IMR-90 (cell line): Measurements from ENCODE around the gene CAMSAP3. TPM values are rescaled to one million over a fixed set of nuclear protein-coding genes. Genes with fewer than 3 reads are reported as not detected.

ENCODE experiments used
- ATAC-seq: fragments of 200-7000 bp; cut with Tn5 transposase; 2 replicates; pipeline ENCODE4 v1.9.1; 2020; ENCODE audit warnings: low read depth, mild to moderate bottlenecking, moderate library complexity
- BruUV-seq: library from RNA; stranded (reverse); fragments of 400-500 nt; replicated peaks from 2 replicates; lab custom pipeline; 2021; lab: Mats Ljungman, UMichigan
- CTCF ChIA-PET: fragments of 300-600 bp; formaldehyde crosslinking; extraction: SDS; loops from one replicate; lab custom pipeline; 2021; ENCODE audit warnings: antibody characterized with exemption; lab: Yijun Ruan, JAX
- POLR2A ChIA-PET: fragments of 300-600 bp; sonication (Branson Sonifier 250); formaldehyde crosslinking; loops from one replicate; lab custom pipeline; 2022; ENCODE audit warnings: antibody characterized with exemption; ENCODE audit not compliant: unreplicated experiment; lab: Charles Lee
- DNase-seq: peaks from one replicate; pipeline ENCODE4 v3.0.0; 2013
- H2AFZ ChIP-seq: replicated peaks from 2 replicates; pipeline ENCODE3; 2013; ENCODE audit warnings: low read length, mild to moderate bottlenecking; ENCODE audit not compliant: poor library complexity
- H2AK5ac ChIP-seq: 2 replicates; pipeline ENCODE4 v1.6.1; 2013; ENCODE audit warnings: low read depth, low read length, inconsistent platforms
- H2AK9ac ChIP-seq: replicated peaks from 2 replicates; pipeline ENCODE3; 2013; ENCODE audit warnings: mild to moderate bottlenecking, low read depth, low read length, moderate library complexity; ENCODE audit not compliant: poor library complexity
- H2BK120ac ChIP-seq: 2 replicates; pipeline ENCODE4 v1.6.1; 2013; ENCODE audit warnings: low read depth, low read length, inconsistent platforms
- H2BK15ac ChIP-seq: 3 replicates; pipeline ENCODE4 v1.6.1; 2013; ENCODE audit warnings: low read depth, low read length, inconsistent platforms
- H2BK20ac ChIP-seq: 2 replicates; pipeline ENCODE4 v1.6.1; 2013; ENCODE audit warnings: low read depth, mild to moderate bottlenecking, inconsistent platforms, low read length, moderate library complexity
- H2BK5ac ChIP-seq: 2 replicates; pipeline ENCODE4 v1.6.1; 2013; ENCODE audit warnings: mild to moderate bottlenecking, low read depth, low read length, inconsistent platforms; ENCODE audit not compliant: poor library complexity, severe bottlenecking
- H3K14ac ChIP-seq: replicated peaks from 2 replicates; pipeline ENCODE4 v1.6.1; 2013; ENCODE audit warnings: low read depth, low read length, inconsistent platforms
- H3K18ac ChIP-seq: 2 replicates; pipeline ENCODE4 v1.6.1; 2013; ENCODE audit warnings: low read depth, low read length, control low read depth
- H3K23ac ChIP-seq: 2 replicates; pipeline ENCODE4 v1.6.1; 2013; ENCODE audit warnings: low read depth, low read length, inconsistent platforms
- H3K27ac ChIP-seq: 2 replicates; pipeline ENCODE4 v1.5.1; 2013; ENCODE audit warnings: mild to moderate bottlenecking, control low read depth, low read length; ENCODE audit not compliant: insufficient read depth
- H3K27me3 ChIP-seq: 2 replicates; pipeline ENCODE4 v1.6.1; 2013; ENCODE audit warnings: low read length; ENCODE audit not compliant: control insufficient read depth, insufficient read depth
- H3K36me3 ChIP-seq: 2 replicates; pipeline ENCODE4 v1.6.1; 2013; ENCODE audit warnings: low read length, mixed read lengths; ENCODE audit not compliant: control insufficient read depth, insufficient read depth
- H3K4ac ChIP-seq: 2 replicates; pipeline ENCODE4 v1.6.1; 2013; ENCODE audit warnings: low read depth, low read length, inconsistent platforms
- H3K4me1 ChIP-seq: 2 replicates; pipeline ENCODE4 v1.6.1; 2013; ENCODE audit warnings: low read length, mixed read lengths; ENCODE audit not compliant: control insufficient read depth, insufficient read depth
- H3K4me2 ChIP-seq: 2 replicates; pipeline ENCODE4 v1.6.1; 2013; ENCODE audit warnings: low read depth, mild to moderate bottlenecking, control low read depth, low read length, moderate library complexity
- H3K4me3 ChIP-seq: 2 replicates; pipeline ENCODE4 v1.5.1; 2013; ENCODE audit warnings: low read depth, mild to moderate bottlenecking, control low read depth, low read length, moderate library complexity; ENCODE audit not compliant: insufficient read depth
- H3K56ac ChIP-seq: 2 replicates; pipeline ENCODE4 v1.6.1; 2013; ENCODE audit warnings: low read length, inconsistent platforms; ENCODE audit not compliant: insufficient read depth; ENCODE audit errors: extremely low read depth
- H3K79me1 ChIP-seq, 2 experiments: 2 replicates each; pipeline ENCODE4 v1.6.1; 2013; ENCODE audit warnings: low read length in 2 of 2, inconsistent platforms in 1 of 2, low read depth in 1 of 2
- H3K9ac ChIP-seq: 2 replicates; pipeline ENCODE4 v1.6.1; 2013; ENCODE audit warnings: low read depth, low read length, control low read depth
- H3K9me1 ChIP-seq: 2 replicates; pipeline ENCODE4 v1.6.1; 2013; ENCODE audit warnings: low read length, inconsistent platforms; ENCODE audit not compliant: insufficient read depth
- H3K9me3 ChIP-seq: 2 replicates; pipeline ENCODE4 v1.6.1; 2013; ENCODE audit warnings: low read length; ENCODE audit not compliant: control insufficient read depth, insufficient read depth
- H4K20me1 ChIP-seq: 2 replicates; pipeline ENCODE4 v1.6.1; 2013; ENCODE audit warnings: low read length, inconsistent platforms; ENCODE audit not compliant: insufficient read depth
- H4K5ac ChIP-seq: 2 replicates; pipeline ENCODE4 v1.6.1; 2013; ENCODE audit warnings: mild to moderate bottlenecking, low read depth, low read length, control low read depth
- H4K8ac ChIP-seq, 2 experiments: 2 replicates each; pipeline ENCODE4 v1.6.1; 2013; ENCODE audit warnings: low read depth in 2 of 2, low read length in 2 of 2, control low read depth in 1 of 2, inconsistent platforms in 1 of 2
- H4K91ac ChIP-seq: 2 replicates; pipeline ENCODE4 v1.6.1; 2013; ENCODE audit warnings: low read depth, low read length, inconsistent platforms; ENCODE audit not compliant: insufficient read depth
- BHLHE40 ChIP-seq: fragments of 150-350 bp; IDR thresholded peaks from 2 replicates; pipeline ENCODE4 v1.6.1; 2016; ENCODE audit warnings: mild to moderate bottlenecking, low read depth, low read length
- CEBPB ChIP-seq: IDR thresholded peaks from 2 replicates; pipeline ENCODE4 v1.6.1; 2012; ENCODE audit warnings: low read depth, low read length, improper control_type of control experiment
- CTCF ChIP-seq: conservative IDR thresholded peaks from 2 replicates; pipeline ENCODE4 v1.5.1; 2012; ENCODE audit warnings: mild to moderate bottlenecking, low read depth, low read length, improper control_type of control experiment
- ELK1 ChIP-seq: fragments of 150-350 bp; IDR thresholded peaks from 2 replicates; pipeline ENCODE4 v1.6.1; 2016; ENCODE audit warnings: low read depth, mild to moderate bottlenecking, low read length, moderate library complexity, borderline replicate concordance
- FOS ChIP-seq: fragments of 150-350 bp; IDR thresholded peaks from 2 replicates; pipeline ENCODE4 v1.6.1; 2016; ENCODE audit warnings: low read depth, low read length
- MAFK ChIP-seq: IDR thresholded peaks from 2 replicates; pipeline ENCODE4 v1.6.1; 2012; ENCODE audit warnings: low read depth, low read length, improper control_type of control experiment
- MAZ ChIP-seq: IDR thresholded peaks from 2 replicates; pipeline ENCODE4 v1.6.1; 2012; ENCODE audit warnings: low read depth, mild to moderate bottlenecking, low read length, improper control_type of control experiment, moderate library complexity, borderline replicate concordance
- MXI1 ChIP-seq: IDR thresholded peaks from 2 replicates; pipeline ENCODE4 v1.6.1; 2012; ENCODE audit warnings: low read depth, mild to moderate bottlenecking, low read length, moderate library complexity, borderline replicate concordance
- NFE2L2 ChIP-seq: fragments of 150-350 bp; IDR thresholded peaks from 2 replicates; pipeline ENCODE4 v1.6.1; 2016; ENCODE audit warnings: low read depth, mild to moderate bottlenecking, low read length
- POLR2A ChIP-seq: IDR thresholded peaks from 2 replicates; pipeline ENCODE4 v1.6.1; 2012; ENCODE audit warnings: mild to moderate bottlenecking, low read depth, low read length
- RCOR1 ChIP-seq: IDR thresholded peaks from 2 replicates; pipeline ENCODE4 v1.6.1; 2012; ENCODE audit warnings: mild to moderate bottlenecking, low read length, improper control_type of control experiment; ENCODE audit not compliant: insufficient replicate concordance
- RFX5 ChIP-seq: IDR thresholded peaks from 2 replicates; pipeline ENCODE4 v1.8.0; 2012; ENCODE audit warnings: low read depth, mild to moderate bottlenecking, low read length, moderate library complexity
- SMC3 ChIP-seq: fragments of 150-350 bp; IDR thresholded peaks from 2 replicates; pipeline ENCODE4 v1.6.1; 2016; ENCODE audit warnings: low read depth, mild to moderate bottlenecking, antibody characterized with exemption, low read length, moderate library complexity
- USF2 ChIP-seq: fragments of 150-350 bp; IDR thresholded peaks from 2 replicates; pipeline ENCODE4 v1.6.1; 2017; ENCODE audit warnings: mild to moderate bottlenecking, antibody characterized with exemption, low read length, low read depth
- WGBS, 2 experiments: methylation state at CpG; one replicate each; pipeline versions ENCODE4 v1.1.5 to v1.1.7; 2013; ENCODE audit warnings: missing lambda C conversion rate in 2 of 2; ENCODE audit not compliant: insufficient read length in 1 of 2; ENCODE audit errors: extremely low coverage in 2 of 2; 5-methylcytosine and 5-hydroxymethylcytosine counted together
- dilution Hi-C: fragments of 300-500 bp; cut with HindIII; formaldehyde crosslinking; loops from one replicate; pipeline ENCODE4 v1.14.3; 2018; ENCODE audit warnings: low sequenced_read_pairs; ENCODE audit not compliant: unreplicated experiment
- in situ Hi-C: fragments of 300-500 bp; cut with MboI; formaldehyde crosslinking; loops from 3 replicates; pipeline ENCODE4 v1.14.3; 2019; ENCODE audit warnings: low sequenced_read_pairs, inconsistent platforms, mixed read lengths
- intact Hi-C: fragments of 100-400 bp; cut with micrococcal nuclease; formaldehyde crosslinking; loops from 2 replicates; pipeline ENCODE4 v1.10.0; 2022
- polyA plus RNA-seq, 3 experiments: library from polyadenylated mRNA; depleted of rRNA; stranded (reverse); fragments of >200 nt; gene quantifications; 2 replicates each; pipeline ENCODE4 v1.2.3, GENCODE V29; 2012; ENCODE audit warnings: low replicate concordance in 1 of 3
- total RNA-seq: library from RNA; depleted of rRNA; stranded (reverse); fragments of >200 nt; gene quantifications from 2 replicates; pipeline ENCODE4 v1.2.3, GENCODE V29; 2012

Gene CAMSAP3
- total and polyA plus RNA-seq, 2 of the 4 experiments (the other 2 are of a cell fraction), result not detected

GRCh38 chr19:7575434-7576040 lies 20.1 kb upstream of the CAMSAP3 start:
- H4K8ac ChIP-seq, result no peak overlapping the region
- no peak overlapping the region for H3K4me3 ChIP-seq
- H3K23ac ChIP-seq, result no peak overlapping the region
- no peak overlapping the region for H2BK20ac ChIP-seq
- no peak overlapping the region for H2AK5ac ChIP-seq
- BruUV-seq, result no TSS peak
- no peak overlapping the region for H3K14ac ChIP-seq
- DNase-seq (no peak), ATAC-seq (no peak)
- intact Hi-C loops (no loop called here), in situ Hi-C loops (no loop called here), dilution Hi-C loops (no loop called here)
- no peak overlapping the region for H2BK5ac ChIP-seq
- no peak overlapping the region for H2BK15ac ChIP-seq
- no peaks in the 10 kb centered on the region for H3K9me1 ChIP-seq
- no peaks in the 10 kb centered on the region for H3K79me1 ChIP-seq
- H3K18ac ChIP-seq, result no peak overlapping the region
- H3K4ac ChIP-seq, result no peak overlapping the region
- no peaks in the 10 kb centered on the region for H3K9me3 ChIP-seq
- H3K36me3 ChIP-seq, result no peaks in the 10 kb centered on the region
- no peak overlapping the region for H2BK120ac ChIP-seq
- WGBS, 2 experiments, result no CpG with 5 or more reads among the region's 9 CpGs
- ChIA-PET CTCF (no interaction called here), POLR2A (no interaction called here)
- H3K56ac ChIP-seq, result no peak overlapping the region
- no peaks in the 10 kb centered on the region for H3K4me1 ChIP-seq
- no peak overlapping the region for H4K91ac ChIP-seq
- no peak overlapping the region for H3K4me2 ChIP-seq
- TF ChIP-seq FOS (no peak), POLR2A (no peak), CEBPB (no peak), BHLHE40 (no peak), SMC3 (no peak), ELK1 (no peak), MXI1 (no peak), NFE2L2 (no peak), MAFK (peak; percentile 21; the same call in 1 of the 2 replicates), RCOR1 (no peak), MAZ (no peak), RFX5 (no peak), CTCF (no peak), USF2 (peak; percentile 41; the same call in 1 of the 2 replicates)
- no peak overlapping the region for H3K27ac ChIP-seq
- no peak overlapping the region for H2AFZ ChIP-seq
- H4K5ac ChIP-seq, result no peak overlapping the region
- H3K9ac ChIP-seq, result no peak overlapping the region
- H3K27me3 ChIP-seq, result peaks cover 3% of the 10 kb centered on the region
- no peak overlapping the region for H2AK9ac ChIP-seq
- H4K20me1 ChIP-seq, result no peaks in the 10 kb centered on the region
